NT2/D1 (cell line): ENCODE measurements around the gene SOS2.

Source experiments
- DNase-seq: peaks from one replicate; pipeline ENCODE4 v3.0.0-alpha.2; 2011; ENCODE audit warnings: low read depth, low spot score
- H3K27me3 ChIP-seq: 2 replicates; pipeline ENCODE4 v1.6.0; 2011; ENCODE audit warnings: mild to moderate bottlenecking; ENCODE audit not compliant: insufficient read length, insufficient read depth
- H3K36me3 ChIP-seq: 2 replicates; pipeline ENCODE4 v1.6.1; 2011; ENCODE audit warnings: mild to moderate bottlenecking, low read length, mixed read lengths; ENCODE audit not compliant: insufficient read depth, insufficient read length
- H3K4me1 ChIP-seq: 2 replicates; pipeline ENCODE4 v1.5.1; 2011; ENCODE audit not compliant: insufficient read depth, insufficient read length
- H3K4me3 ChIP-seq: 2 replicates; pipeline ENCODE4 v1.5.1; 2011; ENCODE audit warnings: low read depth; ENCODE audit not compliant: insufficient read length
- H3K9ac ChIP-seq: 2 replicates; pipeline ENCODE4 v1.6.0; 2011; ENCODE audit warnings: low read depth; ENCODE audit not compliant: insufficient read length
- H3K9me3 ChIP-seq: 2 replicates; pipeline ENCODE4 v1.5.1; 2011; ENCODE audit warnings: mild to moderate bottlenecking, low read length; ENCODE audit not compliant: insufficient read depth
- SUZ12 ChIP-seq: IDR thresholded peaks from 2 replicates; pipeline ENCODE4 v1.6.1; 2011; ENCODE audit not compliant: insufficient read length, insufficient read depth; ENCODE audit errors: extremely low read depth
- YY1 ChIP-seq: IDR thresholded peaks from 2 replicates; pipeline ENCODE4 v1.6.1; 2011; ENCODE audit not compliant: insufficient read length, insufficient read depth
- ZNF274 ChIP-seq: IDR thresholded peaks from 2 replicates; pipeline ENCODE4 v1.6.1; 2011; ENCODE audit warnings: mild to moderate bottlenecking, low read depth, low read length

The SOS2 gene

GRCh38 chr14:50228313-50228712, 3.1 kb downstream of the SOS2 start:
- H3K4me3 ChIP-seq, result no peak overlapping the region
- no peak for DNase-seq
- peaks cover 5% of the 10 kb centered on the region; the same call in 1 of the 2 replicates for H3K9me3 ChIP-seq
- peaks cover 4% of the 10 kb centered on the region for H3K27me3 ChIP-seq
- no peak overlapping the region for H3K9ac ChIP-seq
- TF ChIP-seq ZNF274 (no peak), YY1 (no peak), SUZ12 (no peak)
- no peaks in the 10 kb centered on the region for H3K4me1 ChIP-seq
- no peaks in the 10 kb centered on the region for H3K36me3 ChIP-seq

GRCh38 chr14:50225974-50226297, 5.4 kb downstream of the SOS2 start:
- H3K36me3 ChIP-seq, result no peaks in the 10 kb centered on the region
- no peaks in the 10 kb centered on the region for H3K27me3 ChIP-seq
- H3K9me3 ChIP-seq, result peaks cover 5% of the 10 kb centered on the region; the same call in 1 of the 2 replicates
- H3K4me3 ChIP-seq, result no peak overlapping the region
- no peak overlapping the region for H3K9ac ChIP-seq
- DNase-seq, result no peak
- no peaks in the 10 kb centered on the region for H3K4me1 ChIP-seq
- TF ChIP-seq YY1 (no peak), SUZ12 (no peak), ZNF274 (no peak)

DNA sequence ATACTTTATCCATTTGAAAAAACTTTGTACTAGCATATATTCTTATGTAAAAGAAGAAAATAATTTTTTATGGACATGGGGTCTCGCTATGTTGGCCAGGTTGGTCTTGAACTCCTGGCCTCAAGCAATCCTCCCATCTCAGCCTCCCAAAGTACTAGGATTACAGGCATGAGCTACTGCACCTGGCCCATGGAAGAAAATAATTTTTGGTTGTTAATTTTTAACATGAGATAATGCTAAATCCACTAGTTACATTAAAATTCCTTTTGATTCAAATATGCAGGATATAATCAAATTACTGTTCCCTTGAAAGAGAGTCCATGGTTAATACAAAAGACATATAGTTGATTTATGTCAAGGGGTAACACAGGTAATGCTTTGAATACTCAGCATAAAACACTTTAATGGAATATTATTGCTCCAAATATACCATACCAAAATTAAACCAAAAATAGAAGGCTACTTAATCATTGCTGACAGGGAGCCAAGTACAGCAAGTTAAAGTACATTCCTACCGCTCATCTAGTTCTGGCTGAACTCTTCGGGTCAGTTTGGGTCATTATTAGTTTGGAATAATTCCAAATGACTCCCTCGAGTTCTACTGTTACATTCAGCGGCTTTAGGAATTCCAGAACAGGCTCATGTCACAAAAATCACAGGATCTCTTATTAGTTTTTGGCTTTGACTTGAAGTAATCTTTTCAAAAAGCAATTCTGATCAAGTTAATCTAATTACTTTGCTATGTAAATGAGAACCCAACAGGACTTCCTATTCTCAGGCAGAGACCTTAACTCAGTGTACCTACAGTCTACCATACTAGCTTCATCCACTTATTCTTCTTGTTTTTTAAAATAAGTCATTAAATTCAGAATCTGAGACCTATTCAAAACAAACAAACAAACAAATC, 6.1 kb downstream of the SOS2 start:
- Histone ChIP-seq H3K9ac (no peak overlapping the region), H3K27me3 (no peaks in the 10 kb centered on the region), H3K9me3 (peaks cover 5% of the 10 kb centered on the region; the same call in 1 of the 2 replicates), H3K4me1 (no peaks in the 10 kb centered on the region), H3K4me3 (no peak overlapping the region), H3K36me3 (no peaks in the 10 kb centered on the region)
- TF ChIP-seq YY1 (no peak), ZNF274 (no peak), SUZ12 (no peak)
- DNase-seq, result no peak

DNA sequence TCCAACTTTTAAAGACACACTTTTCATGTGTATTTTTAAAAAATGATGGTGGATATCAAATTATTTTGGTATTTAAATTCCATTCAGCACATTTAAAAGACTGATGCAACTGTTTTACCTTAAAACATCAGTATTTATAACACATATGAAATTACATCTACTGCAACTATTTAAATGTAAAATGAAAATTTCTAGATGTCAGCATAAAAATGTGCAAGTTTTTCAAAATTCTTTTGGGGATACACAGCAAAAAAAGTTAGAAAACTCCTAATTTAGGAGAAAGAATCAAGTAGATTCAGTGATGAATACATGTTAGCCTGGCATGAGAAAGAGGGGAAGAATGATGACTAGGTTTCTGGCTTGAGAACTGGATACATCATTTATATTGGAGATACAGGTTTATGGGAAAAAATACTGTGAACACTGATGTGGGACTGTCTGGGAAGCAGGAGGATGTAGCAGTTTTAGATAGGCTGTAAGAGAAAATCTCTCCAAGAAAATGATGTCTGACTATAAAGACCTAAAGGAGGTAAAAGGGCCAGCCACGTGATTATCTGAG, 9.2 kb downstream of the SOS2 start:
- H3K4me1 ChIP-seq, result no peaks in the 10 kb centered on the region

GRCh38 chr14:50218501-50218900, 12.9 kb downstream of the SOS2 start:
- no peak overlapping the region for H3K9ac ChIP-seq
- DNase-seq, result no peak
- H3K4me1 ChIP-seq, result no peaks in the 10 kb centered on the region
- H3K36me3 ChIP-seq, result no peaks in the 10 kb centered on the region
- H3K9me3 ChIP-seq, result no peaks in the 10 kb centered on the region
- H3K27me3 ChIP-seq, result no peaks in the 10 kb centered on the region
- TF ChIP-seq YY1 (no peak), SUZ12 (no peak), ZNF274 (no peak)
- H3K4me3 ChIP-seq, result no peak overlapping the region

More for the DNA sequence above, 9.2 kb downstream of the SOS2 start:
- Histone ChIP-seq H3K9me3 (no peaks in the 10 kb centered on the region), H3K9ac (no peak overlapping the region), H3K4me3 (no peak overlapping the region), H3K27me3 (no peaks in the 10 kb centered on the region), H3K36me3 (no peaks in the 10 kb centered on the region)
- TF ChIP-seq ZNF274 (no peak), SUZ12 (no peak), YY1 (no peak)
- DNase-seq, result no peak

- H3K9me3 ChIP-seq, result no peaks in the 10 kb centered on the region
- no peaks in the 10 kb centered on the region for H3K36me3 ChIP-seq
- H3K4me3 ChIP-seq, result no peak overlapping the region
- no peak for DNase-seq
- no peaks in the 10 kb centered on the region for H3K27me3 ChIP-seq
- TF ChIP-seq YY1 (no peak), ZNF274 (no peak)
- no peak overlapping the region for H3K9ac ChIP-seq
- no peaks in the 10 kb centered on the region for H3K4me1 ChIP-seq
Observed at GRCh38 chr14:50215416-50215815, 16.0 kb downstream of the SOS2 start.

DNA sequence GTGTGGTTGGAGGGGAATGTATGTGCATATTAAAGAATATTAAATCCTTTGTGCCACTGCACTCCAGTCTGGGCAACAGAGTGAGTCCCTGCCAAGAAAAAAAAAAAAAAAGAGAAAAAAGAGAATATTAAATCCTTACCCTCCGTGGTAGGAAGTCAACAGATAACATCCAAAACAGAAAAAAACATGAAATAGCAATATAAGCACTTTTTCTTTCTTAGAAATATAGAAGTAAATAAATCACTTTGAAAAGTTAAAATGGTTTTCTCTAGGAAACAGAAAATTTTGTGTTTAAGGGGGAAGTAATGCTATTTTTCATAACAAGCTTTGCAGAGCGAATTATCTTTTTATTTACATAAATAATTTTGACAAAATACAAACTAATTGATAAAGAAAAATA, 17.6 kb downstream of the SOS2 start:
- Histone ChIP-seq H3K27me3 (no peaks in the 10 kb centered on the region), H3K9me3 (no peaks in the 10 kb centered on the region), H3K4me3 (no peak overlapping the region), H3K36me3 (no peaks in the 10 kb centered on the region), H3K9ac (no peak overlapping the region), H3K4me1 (no peaks in the 10 kb centered on the region)
- TF ChIP-seq ZNF274 (no peak), SUZ12 (no peak), YY1 (no peak)
- no peak for DNase-seq
